Measurements from ENCODE around the gene FAM76B. TPM values are rescaled to one million over a fixed set of nuclear protein-coding genes. Genes with fewer than 3 reads are reported as not detected.
"Not testable (repeated sequence)": the region's sequence is repeated elsewhere in the genome, so short reads cannot be mapped to it uniquely, and the experiment has no call there.

The FAM76B gene
- total and polyA plus RNA-seq, 2 experiments from 2014 or later = 13.4 to 29.1 TPM

DNA sequence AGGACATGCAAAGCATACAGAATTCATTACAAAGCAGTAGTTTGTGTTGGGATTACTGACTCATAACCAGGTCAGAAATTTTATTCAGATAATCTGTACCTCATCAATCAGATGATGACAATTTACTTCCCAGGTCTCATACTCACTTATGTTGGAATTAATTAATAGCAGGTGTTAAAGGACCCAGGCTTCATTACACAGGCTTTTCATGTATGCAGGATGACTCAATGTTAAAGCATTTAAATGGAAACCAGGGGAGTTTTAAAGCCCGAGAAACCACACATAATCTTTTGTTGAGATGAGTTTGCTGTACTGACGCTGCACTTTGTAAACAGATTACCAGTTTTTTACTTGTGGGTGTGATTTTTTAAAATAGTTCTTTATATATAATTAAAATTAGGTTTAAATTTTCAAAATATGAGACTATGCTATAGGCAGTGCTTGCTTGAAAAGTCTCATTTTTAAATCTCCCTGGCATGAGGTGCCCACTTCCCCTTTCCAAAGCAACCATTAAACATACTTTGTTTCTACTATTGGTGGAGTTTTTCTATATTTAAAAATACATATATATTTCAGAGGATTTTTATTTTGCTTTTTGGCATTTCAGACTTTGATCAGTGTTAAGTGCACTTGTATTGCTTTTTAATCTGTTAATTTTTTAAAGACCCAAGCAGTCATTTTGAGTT is 41.8 kb upstream of the FAM76B start:
- Histone ChIP-seq H3K27ac (no peak overlapping the region), H3K27me3 (no peaks in the 10 kb centered on the region), H3K4me1 (ENCODE audit: low read depth) (no peaks in the 10 kb centered on the region), H3K36me3 (peaks cover 67% of the 10 kb centered on the region), H3K9me3 (ENCODE audit: low read depth) (no peaks in the 10 kb centered on the region), H3K4me3 (no peak overlapping the region)
- TF ChIP-seq CTCF (IDR thresholded peaks at IDR 0.05; ENCODE audit: low read depth, low read length) = no peak
- peak in 1 of 2 donors; percentile 71 for DNase-seq (ENCODE audit: low read depth in 1 of 2, low spot score in 1 of 2)

DNA sequence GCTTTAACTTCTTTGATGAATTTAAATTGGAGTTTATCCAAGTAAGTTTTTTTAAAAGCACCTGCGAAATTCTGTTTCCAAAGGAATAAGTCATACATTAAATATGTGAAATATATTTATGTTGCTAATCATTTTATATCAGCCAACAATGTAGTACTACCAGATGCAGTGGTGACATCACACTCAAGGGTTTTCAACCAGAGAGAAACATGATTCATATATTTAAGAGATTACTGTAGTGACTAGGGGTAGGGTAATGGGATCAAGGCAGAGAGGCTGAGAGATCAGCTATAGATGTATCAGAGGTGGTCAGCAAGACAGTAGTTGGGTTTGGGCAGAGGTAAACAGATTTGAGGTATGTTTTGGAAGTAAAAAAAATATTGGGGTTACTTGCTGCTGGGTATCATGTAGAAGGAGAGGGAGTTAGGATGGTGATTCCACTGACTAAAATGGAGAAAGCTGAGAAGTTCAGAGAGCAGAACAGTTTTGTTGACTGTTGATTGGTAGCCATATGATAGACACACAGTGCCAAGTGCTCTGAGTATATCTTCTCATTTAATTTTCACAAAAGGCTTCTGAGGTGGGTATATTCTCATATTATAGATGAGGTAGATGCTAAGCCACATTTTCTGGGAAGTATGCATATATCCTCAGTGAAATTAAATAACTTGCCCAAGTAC is 40.1 kb upstream of the FAM76B start:
- Histone ChIP-seq H3K27me3 (no peaks in the 10 kb centered on the region), H3K27ac (no peak overlapping the region), H3K36me3 (peaks cover 63% of the 10 kb centered on the region), H3K4me3 (no peak overlapping the region), H3K4me1 (ENCODE audit: low read depth) (no peaks in the 10 kb centered on the region), H3K9me3 (ENCODE audit: low read depth) (no peaks in the 10 kb centered on the region)
- no peak for TF ChIP-seq CTCF (IDR thresholded peaks at IDR 0.05; ENCODE audit: low read depth, low read length)
- no peak for DNase-seq (ENCODE audit: low read depth in 1 of 2, low spot score in 1 of 2)

DNA sequence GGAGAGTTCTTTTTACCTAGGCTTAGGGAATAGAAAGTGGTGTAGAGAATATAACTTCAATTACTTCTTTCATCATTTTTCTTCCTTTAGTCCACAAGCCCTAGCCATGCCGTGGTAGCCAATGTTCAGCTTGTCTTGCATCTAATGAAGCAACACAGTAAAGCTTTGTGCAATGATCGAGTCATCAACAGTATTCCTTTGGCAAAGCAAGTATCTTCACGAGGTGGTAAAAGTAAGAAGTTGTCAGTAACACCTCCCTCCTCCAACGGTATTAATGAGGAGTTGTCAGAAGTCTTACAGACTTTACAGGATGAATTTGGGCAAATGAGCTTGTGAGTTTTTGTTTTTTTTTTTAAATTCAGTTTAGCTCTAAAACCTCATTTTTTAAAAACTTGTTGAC is 38.1 kb upstream of the FAM76B start:
- Histone ChIP-seq H3K27me3 (no peaks in the 10 kb centered on the region), H3K4me1 (ENCODE audit: low read depth) (no peaks in the 10 kb centered on the region), H3K9me3 (ENCODE audit: low read depth) (no peaks in the 10 kb centered on the region), H3K4me3 (no peak overlapping the region), H3K36me3 (peaks cover 58% of the 10 kb centered on the region), H3K27ac (no peak overlapping the region)
- no peak for TF ChIP-seq CTCF (IDR thresholded peaks at IDR 0.05; ENCODE audit: low read depth, low read length)
- DNase-seq (ENCODE audit: low read depth in 1 of 2, low spot score in 1 of 2) = peak in 1 of 2 donors; percentile 71

DNA sequence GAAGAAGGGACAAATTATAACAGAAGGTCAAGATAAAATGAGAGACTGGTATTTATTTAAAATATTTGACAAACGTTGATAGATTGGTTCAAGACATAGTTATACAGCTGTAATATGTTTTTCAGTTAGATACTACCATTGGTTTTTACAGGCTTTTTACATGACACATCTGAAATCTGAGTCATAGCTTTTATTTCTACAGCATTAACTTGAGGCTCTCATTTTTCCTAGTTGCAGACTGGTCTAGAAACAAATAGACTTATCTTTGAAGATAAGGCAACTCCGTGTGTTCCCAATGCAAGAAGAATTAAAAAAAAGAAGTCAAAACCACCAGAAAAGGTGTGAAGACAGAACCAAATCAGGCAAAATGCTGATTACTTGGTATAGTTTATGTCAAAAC is 32.1 kb upstream of the FAM76B start:
- no peak overlapping the region for H3K27ac ChIP-seq
- no peak for TF ChIP-seq CTCF (IDR thresholded peaks at IDR 0.05; ENCODE audit: low read depth, low read length)
- no peaks in the 10 kb centered on the region for H3K4me1 ChIP-seq (ENCODE audit: low read depth)
- peaks cover 44% of the 10 kb centered on the region for H3K36me3 ChIP-seq
- no peak overlapping the region for H3K4me3 ChIP-seq
- H3K9me3 ChIP-seq (ENCODE audit: low read depth) = no peaks in the 10 kb centered on the region
- H3K27me3 ChIP-seq = no peaks in the 10 kb centered on the region
- DNase-seq (ENCODE audit: low read depth in 1 of 2, low spot score in 1 of 2) = peak in 1 of 2 donors; percentile 55

DNA sequence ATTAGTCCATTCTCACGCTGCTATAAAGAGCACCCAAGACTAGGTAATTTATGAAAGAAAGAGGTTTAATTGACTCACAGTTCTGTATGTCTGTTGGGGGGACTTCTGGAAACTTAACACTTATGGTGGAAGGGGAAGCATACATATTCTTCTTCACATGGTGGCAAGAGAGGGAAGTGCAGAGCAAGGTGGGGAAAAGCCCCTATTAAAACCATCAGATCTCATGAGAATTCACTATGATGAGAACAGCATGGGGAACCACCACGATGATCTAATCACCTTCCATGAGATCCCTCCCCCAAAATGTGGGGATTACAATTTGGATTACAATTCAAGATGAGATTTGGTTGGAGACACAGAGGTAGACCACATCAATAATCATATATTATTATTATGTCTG is 26.5 kb upstream of the FAM76B start:
- Histone ChIP-seq H3K9me3 (ENCODE audit: low read depth) (no peaks in the 10 kb centered on the region), H3K36me3 (peaks cover 35% of the 10 kb centered on the region), H3K27ac (no peak overlapping the region), H3K27me3 (no peaks in the 10 kb centered on the region), H3K4me1 (ENCODE audit: low read depth) (no peaks in the 10 kb centered on the region), H3K4me3 (no peak overlapping the region)
- DNase-seq (ENCODE audit: low read depth in 1 of 2, low spot score in 1 of 2) = no peak
- TF ChIP-seq CTCF (IDR thresholded peaks at IDR 0.05; ENCODE audit: low read depth, low read length) = no peak

DNA sequence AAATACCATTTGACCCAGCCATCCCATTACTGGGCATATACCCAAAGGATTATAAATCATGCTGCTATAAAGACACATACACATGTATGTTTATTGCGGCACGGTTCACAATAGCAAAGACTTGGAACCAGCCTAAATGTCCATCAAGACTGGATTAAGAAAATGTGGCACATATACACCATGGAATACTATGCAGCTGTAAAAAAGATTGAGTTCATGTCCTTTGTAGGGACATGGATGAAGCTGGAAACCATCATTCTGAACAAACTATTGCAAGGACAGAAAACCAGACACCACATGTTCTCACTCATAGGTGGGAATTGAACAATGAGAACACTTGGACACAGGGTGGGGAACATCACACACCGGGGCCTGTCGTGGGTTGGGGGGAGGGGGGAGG is 21.5 kb upstream of the FAM76B start:
- H3K36me3 ChIP-seq = peaks cover 16% of the 10 kb centered on the region
- DNase-seq (ENCODE audit: low read depth in 1 of 2, low spot score in 1 of 2); H3K27me3 ChIP-seq; H3K9me3 ChIP-seq (ENCODE audit: low read depth); H3K4me3 ChIP-seq; H3K27ac ChIP-seq; H3K4me1 ChIP-seq (ENCODE audit: low read depth): not testable (repeated sequence)

DNA sequence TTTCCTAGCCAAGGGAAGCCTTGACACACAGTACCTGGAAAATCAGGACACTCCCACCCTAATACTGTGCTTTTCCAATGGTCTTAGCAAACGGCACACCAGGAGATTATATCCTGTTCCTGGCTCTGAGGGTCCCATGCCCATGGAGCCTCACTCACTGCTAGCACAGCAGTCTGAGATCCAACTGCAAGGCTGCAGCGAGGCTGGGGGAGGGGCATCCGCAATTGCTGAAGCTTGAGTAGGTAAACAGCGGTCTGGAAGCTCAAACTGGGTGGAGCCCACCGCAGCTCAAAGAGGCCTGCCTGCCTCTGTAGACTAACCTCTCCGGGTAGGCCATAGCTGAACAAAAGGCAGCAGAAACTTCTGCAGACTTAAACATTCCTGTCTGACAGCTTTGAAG is 16.9 kb upstream of the FAM76B start:
- DNase-seq (ENCODE audit: low read depth in 1 of 2, low spot score in 1 of 2); H3K4me1 ChIP-seq (ENCODE audit: low read depth); H3K4me3 ChIP-seq; H3K27me3 ChIP-seq; H3K27ac ChIP-seq; H3K9me3 ChIP-seq (ENCODE audit: low read depth): not testable (repeated sequence)
- H3K36me3 ChIP-seq = peaks cover 10% of the 10 kb centered on the region
